HG03108 (cell line): ENCODE data around the gene CADM2.

Experiments used
- ATAC-seq: cut with Tn5 transposase; IDR thresholded peaks from one replicate; pipeline ENCODE4 v1.9.1; 2021; ENCODE audit warnings: moderate library complexity; ENCODE audit not compliant: unreplicated experiment

CADM2 gene

DNA sequence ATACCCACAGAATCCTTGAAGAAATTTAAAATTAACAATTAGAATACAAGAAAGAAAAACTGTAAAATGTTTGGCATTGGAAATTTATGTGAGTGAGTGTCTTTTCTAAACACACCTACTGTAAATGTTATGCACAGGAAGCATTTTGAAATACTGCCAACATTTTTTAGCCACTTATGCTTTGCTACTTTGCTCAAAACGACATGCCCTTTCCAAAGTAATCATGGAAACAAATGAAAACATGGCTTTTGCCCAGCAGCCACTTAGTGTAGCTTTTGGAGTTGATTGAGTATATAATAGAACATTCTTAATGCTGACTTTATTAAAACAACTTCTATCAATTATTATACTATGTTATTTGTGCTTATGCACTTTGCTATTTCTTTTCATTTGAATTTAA, 823.0 kb downstream of the CADM2 start:
- ATAC-seq, result no peak

DNA sequence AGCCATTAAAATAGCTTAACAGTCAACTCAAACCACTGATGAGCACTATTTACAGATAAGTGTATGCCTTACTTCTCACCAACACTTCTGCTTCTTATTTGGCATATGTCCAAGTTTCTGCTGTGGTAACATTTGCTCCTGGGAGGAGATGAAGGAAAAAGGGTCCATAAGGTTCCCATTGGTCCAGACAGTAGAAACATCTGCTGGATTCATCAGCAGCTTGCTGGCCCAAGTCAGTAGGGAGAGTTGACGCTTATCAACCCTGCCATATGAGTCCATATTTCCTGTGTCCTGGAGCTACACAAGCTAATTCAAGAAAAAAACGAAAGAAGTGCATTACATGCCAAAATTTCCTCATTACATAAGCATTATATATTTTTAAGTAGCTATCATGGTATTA, 824.5 kb downstream of the CADM2 start:
- ATAC-seq, result no peak

- no peak for ATAC-seq
Measured at GRCh38 chr3:85785766-85786165, 827.0 kb downstream of the CADM2 start.

DNA sequence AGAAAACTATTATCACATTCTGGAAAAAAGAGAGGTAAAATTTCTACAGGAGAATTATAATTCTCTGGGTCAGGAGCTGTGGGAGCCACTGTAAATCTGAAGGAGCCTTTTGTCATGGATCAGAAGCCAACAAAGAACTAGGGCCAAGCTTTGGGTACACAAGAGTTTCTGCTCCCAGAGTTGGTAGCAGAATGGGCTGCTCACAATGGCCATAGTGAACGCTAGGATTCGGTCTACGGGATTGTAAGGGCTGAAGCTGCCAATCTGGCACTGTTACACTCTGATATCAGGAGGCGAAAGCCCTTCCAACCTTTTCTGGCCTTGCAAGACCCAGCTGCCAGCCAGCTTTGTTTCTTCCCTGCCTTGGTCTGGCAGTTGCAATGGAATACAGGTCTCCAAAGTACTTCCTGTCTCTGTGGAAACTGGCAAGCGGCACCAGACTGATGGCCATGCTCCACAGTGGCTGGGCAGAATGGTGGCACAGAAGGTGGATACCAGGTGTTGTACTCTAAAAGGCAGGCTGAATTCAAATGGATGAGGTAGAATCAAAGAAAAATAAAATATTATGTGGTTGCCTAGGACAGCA, 831.7 kb downstream of the CADM2 start:
- ATAC-seq, result no peak

DNA sequence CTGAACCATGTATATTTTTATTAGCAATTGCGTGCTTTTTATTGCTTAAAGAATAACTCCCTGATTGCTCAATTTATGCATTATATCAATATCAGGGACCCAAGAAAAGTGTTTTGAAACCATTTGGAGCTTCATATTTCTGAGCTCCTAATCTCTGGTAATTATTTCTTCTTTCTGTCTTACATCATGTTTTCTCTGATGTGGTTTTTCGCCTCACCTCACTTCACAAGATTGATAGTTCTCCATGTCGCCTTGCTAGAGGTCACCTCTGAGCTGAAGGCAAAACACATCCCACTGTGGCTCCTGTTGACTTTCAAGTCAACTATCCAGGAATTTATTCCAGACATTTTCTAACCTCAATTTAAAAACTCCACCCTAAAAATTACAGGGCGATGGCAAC, 837.4 kb downstream of the CADM2 start:
- ATAC-seq, result no peak

DNA sequence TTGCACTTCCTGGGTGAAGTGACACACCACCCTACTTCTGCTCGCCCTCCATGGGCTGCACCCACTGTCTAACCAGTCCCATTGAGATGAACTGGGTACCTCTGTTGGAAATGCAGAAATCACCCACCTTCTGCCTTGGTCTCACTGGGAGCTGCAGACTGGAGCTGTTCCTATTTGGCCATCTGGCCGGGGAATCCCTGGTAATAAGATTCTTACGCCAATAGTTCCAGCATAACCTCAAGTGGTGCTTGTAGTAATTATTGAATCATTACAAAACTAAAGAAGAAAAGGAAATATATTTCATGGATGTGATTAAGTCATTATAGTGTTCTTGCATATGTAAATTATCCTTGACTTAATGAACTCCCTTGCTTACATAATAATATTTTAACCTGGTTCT, 841.9 kb downstream of the CADM2 start:
- no peak for ATAC-seq

- ATAC-seq, result no peak
Measured at GRCh38 chr3:85801955-85802354, 843.2 kb downstream of the CADM2 start.

DNA sequence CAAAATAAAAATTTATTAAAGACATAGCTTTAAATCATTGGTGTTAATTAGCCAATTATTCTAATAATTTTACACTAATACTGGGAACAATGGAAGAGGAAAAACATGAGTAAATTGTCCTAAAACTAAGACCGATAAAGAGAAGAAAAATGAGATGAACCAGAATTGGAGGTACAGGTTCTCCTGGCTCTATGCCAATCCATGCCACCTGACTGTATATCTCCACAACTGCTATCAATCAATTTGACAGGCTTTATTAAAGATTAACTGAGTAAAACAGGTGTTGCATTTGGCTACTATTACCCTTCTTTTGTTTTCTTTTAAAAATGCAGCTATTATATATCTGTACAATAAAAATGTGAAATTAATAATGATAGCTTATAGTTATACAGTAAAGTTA, 850.0 kb downstream of the CADM2 start:
- no peak for ATAC-seq

DNA sequence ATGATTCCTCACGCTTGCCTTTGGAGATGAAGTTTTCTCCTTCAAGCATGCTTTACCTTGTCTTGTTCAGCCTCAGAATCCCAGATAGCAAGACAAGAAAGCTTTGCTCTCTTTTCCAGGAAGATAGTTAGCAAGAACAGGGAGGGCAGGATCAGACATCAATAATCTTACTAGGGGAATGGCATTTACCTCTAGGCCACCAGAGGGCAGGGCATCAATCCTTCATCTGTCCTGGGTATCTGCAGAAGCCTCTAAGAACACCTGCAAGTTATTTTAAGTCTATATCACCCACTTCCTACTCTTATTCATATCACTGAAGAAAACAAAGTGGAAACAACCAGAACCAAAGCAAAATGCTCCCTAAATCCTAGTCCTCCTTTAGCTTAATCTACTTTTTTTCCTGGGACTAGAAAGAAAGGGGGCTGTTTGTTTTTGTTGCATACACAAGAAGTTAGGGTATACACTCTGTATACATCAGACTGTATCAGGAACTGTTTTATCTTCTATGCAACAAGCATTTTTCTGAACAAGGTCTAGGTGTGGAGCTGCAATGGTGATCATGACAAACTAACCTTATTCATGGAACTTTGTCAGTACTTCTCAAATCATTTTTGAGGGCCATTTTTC, 862.5 kb downstream of the CADM2 start:
- ATAC-seq, result no peak

GRCh38 chr3:85835857-85836440, 877.2 kb downstream of the CADM2 start:
- ATAC-seq, result no peak

DNA sequence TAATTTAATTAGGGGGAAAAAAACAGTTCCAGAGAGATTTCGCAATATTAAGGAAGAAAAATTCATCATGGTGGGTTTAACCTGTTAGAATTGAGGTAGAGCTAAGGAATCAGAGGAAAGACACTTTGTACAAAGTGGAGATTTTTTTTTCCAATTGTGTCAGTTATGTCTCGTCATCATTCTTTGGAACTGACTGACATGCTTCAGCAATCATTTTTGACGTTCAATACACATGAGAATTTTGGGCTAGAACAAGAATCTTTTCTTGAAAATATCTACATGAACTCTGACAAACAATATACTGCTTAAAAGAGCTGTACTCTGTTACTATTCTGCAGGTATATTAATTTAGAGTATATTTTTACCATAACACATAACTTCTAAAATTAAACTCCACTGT, 878.6 kb downstream of the CADM2 start:
- ATAC-seq, result no peak

- ATAC-seq, result no peak
Measured at GRCh38 chr3:85838921-85839320, 880.1 kb downstream of the CADM2 start.

- no peak for ATAC-seq
Measured at GRCh38 chr3:85842081-85842480, 883.3 kb downstream of the CADM2 start.

DNA sequence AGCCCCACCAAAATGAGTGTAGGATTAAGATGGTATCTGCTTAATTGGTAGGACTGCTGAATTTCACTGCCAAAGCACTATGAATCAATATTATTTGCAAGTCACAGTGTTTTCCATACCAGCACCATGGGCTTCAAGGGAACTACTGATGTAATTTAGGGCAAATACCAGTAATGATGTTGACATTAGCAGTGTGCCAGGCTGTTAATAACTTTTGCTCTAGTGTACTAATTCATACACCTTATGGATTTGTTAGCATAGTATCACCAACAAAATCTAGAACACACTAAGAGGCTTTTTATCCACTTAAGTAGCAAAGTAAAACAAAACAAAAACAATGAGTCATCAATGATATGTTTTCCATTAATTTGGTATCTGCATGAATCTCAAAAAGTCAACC, 888.2 kb downstream of the CADM2 start:
- ATAC-seq, result no peak

- no peak for ATAC-seq
Measured at GRCh38 chr3:85851071-85851470, 892.3 kb downstream of the CADM2 start.

GRCh38 chr3:85853805-85854204, 895.0 kb downstream of the CADM2 start:
- no peak for ATAC-seq

GRCh38 chr3:85862893-85863455, 904.2 kb downstream of the CADM2 start:
- no peak for ATAC-seq

DNA sequence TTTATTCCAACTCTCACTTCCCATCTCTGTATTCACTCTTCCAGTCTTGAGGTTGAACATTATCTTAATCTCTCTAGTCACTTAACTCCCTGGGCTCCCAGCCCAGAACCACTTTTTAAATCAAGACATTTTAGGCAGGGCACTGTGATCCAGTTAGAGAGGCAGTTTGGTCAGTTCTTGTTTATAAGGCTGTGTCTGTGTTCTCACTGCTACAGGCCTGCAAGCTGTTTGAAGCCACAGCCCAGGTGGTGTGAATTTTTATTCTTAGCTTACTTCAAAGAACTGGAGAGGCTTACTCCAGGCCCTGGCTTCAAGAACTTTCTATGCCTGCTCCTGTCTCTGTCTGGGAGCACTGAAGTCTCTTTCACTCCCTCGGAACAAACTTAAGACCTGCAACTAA, 906.1 kb downstream of the CADM2 start:
- ATAC-seq, result no peak

- ATAC-seq, result no peak
Measured at GRCh38 chr3:85867072-85867471, 908.3 kb downstream of the CADM2 start.

DNA sequence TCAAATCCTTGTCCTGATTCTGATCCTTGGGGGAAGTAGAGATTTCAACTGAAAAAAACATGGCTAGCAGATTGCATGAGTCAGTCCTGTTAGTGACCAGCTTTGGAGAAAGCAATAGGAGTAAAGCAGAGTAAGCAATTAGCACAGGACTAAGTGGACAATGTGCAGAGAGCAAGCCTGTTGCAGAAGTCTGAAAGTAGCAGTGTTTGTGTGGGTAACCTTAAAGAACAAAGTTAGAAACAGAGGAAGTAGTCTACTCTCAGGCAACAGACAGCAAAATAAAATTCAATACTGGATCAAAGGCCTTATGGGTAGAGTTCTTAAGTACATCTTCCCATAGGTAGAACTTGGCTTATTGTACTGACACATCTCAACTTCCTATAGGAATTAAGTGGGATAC, 916.8 kb downstream of the CADM2 start:
- no peak for ATAC-seq

GRCh38 chr3:85877631-85878030, 918.8 kb downstream of the CADM2 start:
- ATAC-seq, result no peak

- no peak for ATAC-seq
Measured at GRCh38 chr3:85881833-85882393, 923.1 kb downstream of the CADM2 start.
